ENCODE data around the gene NUP210L.

GRCh38 chr1:154171880-154172279 is 17.0 kb upstream of the NUP210L start:
- TF ChIP-seq, protein P1, sequence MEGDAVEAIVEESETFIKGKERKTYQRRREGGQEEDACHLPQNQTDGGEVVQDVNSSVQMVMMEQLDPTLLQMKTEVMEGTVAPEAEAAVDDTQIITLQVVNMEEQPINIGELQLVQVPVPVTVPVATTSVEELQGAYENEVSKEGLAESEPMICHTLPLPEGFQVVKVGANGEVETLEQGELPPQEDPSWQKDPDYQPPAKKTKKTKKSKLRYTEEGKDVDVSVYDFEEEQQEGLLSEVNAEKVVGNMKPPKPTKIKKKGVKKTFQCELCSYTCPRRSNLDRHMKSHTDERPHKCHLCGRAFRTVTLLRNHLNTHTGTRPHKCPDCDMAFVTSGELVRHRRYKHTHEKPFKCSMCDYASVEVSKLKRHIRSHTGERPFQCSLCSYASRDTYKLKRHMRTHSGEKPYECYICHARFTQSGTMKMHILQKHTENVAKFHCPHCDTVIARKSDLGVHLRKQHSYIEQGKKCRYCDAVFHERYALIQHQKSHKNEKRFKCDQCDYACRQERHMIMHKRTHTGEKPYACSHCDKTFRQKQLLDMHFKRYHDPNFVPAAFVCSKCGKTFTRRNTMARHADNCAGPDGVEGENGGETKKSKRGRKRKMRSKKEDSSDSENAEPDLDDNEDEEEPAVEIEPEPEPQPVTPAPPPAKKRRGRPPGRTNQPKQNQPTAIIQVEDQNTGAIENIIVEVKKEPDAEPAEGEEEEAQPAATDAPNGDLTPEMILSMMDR (IDR thresholded peaks at IDR 0.05; ENCODE audit: extremely low read depth in 1 of 2, insufficient read depth in 1 of 2, low read depth in 1 of 2, low read length in 2 of 2), result no peak
- TF ChIP-seq POLR2AphosphoS5 (IDR thresholded peaks at IDR 0.05; ENCODE audit: insufficient read depth, low read depth, low read length) (no peak), EZH2 (IDR thresholded peaks at IDR 0.05; ENCODE audit: borderline replicate concordance, low read depth, low read length, severe bottlenecking) (no peak), POLR2A (IDR thresholded peaks at IDR 0.05; ENCODE audit: low read depth, low read length) (no peak), JUN (IDR thresholded peaks at IDR 0.05; ENCODE audit: borderline replicate concordance, insufficient read depth, insufficient read length, low read depth) (no peak), FOS (IDR thresholded peaks at IDR 0.05; ENCODE audit: borderline replicate concordance, insufficient read depth, low read length) (no peak), MYC (IDR thresholded peaks at IDR 0.05; ENCODE audit: low read depth, low read length) (no peak)
- TF ChIP-seq, protein P2, sequence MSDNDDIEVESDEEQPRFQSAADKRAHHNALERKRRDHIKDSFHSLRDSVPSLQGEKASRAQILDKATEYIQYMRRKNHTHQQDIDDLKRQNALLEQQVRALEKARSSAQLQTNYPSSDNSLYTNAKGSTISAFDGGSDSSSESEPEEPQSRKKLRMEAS (IDR thresholded peaks at IDR 0.05; ENCODE audit: insufficient read depth, insufficient read length), result no peak

Measured in endothelial cell of umbilical vein (primary cell).